HepG2 (cell line): Measurements from ENCODE around the gene RASGRP2.

Source experiments
- ATF3 ChIP-seq: sonication (generic); formaldehyde crosslinking; IDR thresholded peaks from 2 replicates; pipeline ENCODE4 v1.4.0; 2020; ENCODE audit warnings: missing genetic modification reagents
- CHCHD3 ChIP-seq: sonication (generic); formaldehyde crosslinking; IDR thresholded peaks from 2 replicates; pipeline ENCODE4 v1.8.0; 2022; ENCODE audit warnings: mild to moderate bottlenecking, missing genetic modification reagents, moderate library complexity
- CTCF ChIP-seq: sonication (generic); formaldehyde crosslinking; IDR thresholded peaks from 2 replicates; pipeline ENCODE4 v1.5.0; 2020; ENCODE audit warnings: mild to moderate bottlenecking, missing genetic modification reagents, moderate library complexity
- E2F1 ChIP-seq: sonication (generic); formaldehyde crosslinking; IDR thresholded peaks from 2 replicates; pipeline ENCODE4 v1.5.0; 2020; ENCODE audit warnings: missing genetic modification reagents
- JUND ChIP-seq: sonication (generic); formaldehyde crosslinking; IDR thresholded peaks from 2 replicates; pipeline ENCODE4 v1.8.0; 2022; ENCODE audit warnings: mild to moderate bottlenecking, missing genetic modification reagents
- MEIS1 ChIP-seq: sonication (generic); formaldehyde crosslinking; IDR thresholded peaks from 2 replicates; pipeline ENCODE4 v1.9.0; 2021; ENCODE audit warnings: mild to moderate bottlenecking, missing genetic modification reagents, moderate library complexity, borderline replicate concordance
- MZF1 ChIP-seq: sonication (generic); formaldehyde crosslinking; IDR thresholded peaks from 2 replicates; pipeline ENCODE4 v1.8.1; 2023; ENCODE audit warnings: mild to moderate bottlenecking, missing genetic modification reagents, borderline replicate concordance
- NFIC ChIP-seq: IDR thresholded peaks from 2 replicates; pipeline ENCODE4 v1.6.1; 2012; ENCODE audit warnings: mild to moderate bottlenecking, low read length, inconsistent platforms
- POLR2A ChIP-seq, 2 experiments: IDR thresholded peaks; 2 replicates each; pipeline ENCODE4 v1.6.1; 2011; ENCODE audit warnings: low read depth in 2 of 2, low read length in 2 of 2, mild to moderate bottlenecking in 1 of 2, moderate library complexity in 1 of 2; ENCODE audit not compliant: insufficient read depth in 1 of 2
- RBFOX2 ChIP-seq: fragments of 200-400 bp; formaldehyde crosslinking; IDR thresholded peaks from 2 replicates; pipeline ENCODE4 v1.6.1; 2017; ENCODE audit warnings: low read depth, mild to moderate bottlenecking, low read length
- RFX1 ChIP-seq: fragments of 450-650 bp; IDR thresholded peaks from 2 replicates; pipeline ENCODE4 v1.6.1; 2017
- ZNF280B ChIP-seq: sonication (generic); formaldehyde crosslinking; IDR thresholded peaks from 2 replicates; pipeline ENCODE4 v1.5.0; 2020; ENCODE audit warnings: missing genetic modification reagents, mild to moderate bottlenecking, borderline replicate concordance

- TF ChIP-seq MZF1 (CRISPR knock-in tag) (no peak), MEIS1 (no peak), RBFOX2 (no peak), ATF3 (CRISPR knock-in tag) (no peak), NFIC (no peak), RFX1 (no peak), CTCF (CRISPR knock-in tag) (no peak), CHCHD3 (no peak), POLR2A (IDR thresholded peaks at IDR 0.05; ENCODE audit: insufficient read depth in 1 of 2, low read depth in 2 of 2, low read length in 2 of 2) (no peak), ZNF280B (CRISPR knock-in tag) (no peak), JUND (CRISPR knock-in tag) (no peak), E2F1 (no peak)
Observed at GRCh38 chr11:64728757-64729365, 15.1 kb downstream of the RASGRP2 start.
